GM19193 (cell line): Measurements from ENCODE around the gene TRMT44.

Source experiments
- POLR2A ChIP-seq: IDR thresholded peaks from 4 replicates; pipeline ENCODE4 v1.6.1; 2011; ENCODE audit not compliant: insufficient read depth, insufficient read length; ENCODE audit errors: extremely low read depth

TRMT44 gene, protein sequence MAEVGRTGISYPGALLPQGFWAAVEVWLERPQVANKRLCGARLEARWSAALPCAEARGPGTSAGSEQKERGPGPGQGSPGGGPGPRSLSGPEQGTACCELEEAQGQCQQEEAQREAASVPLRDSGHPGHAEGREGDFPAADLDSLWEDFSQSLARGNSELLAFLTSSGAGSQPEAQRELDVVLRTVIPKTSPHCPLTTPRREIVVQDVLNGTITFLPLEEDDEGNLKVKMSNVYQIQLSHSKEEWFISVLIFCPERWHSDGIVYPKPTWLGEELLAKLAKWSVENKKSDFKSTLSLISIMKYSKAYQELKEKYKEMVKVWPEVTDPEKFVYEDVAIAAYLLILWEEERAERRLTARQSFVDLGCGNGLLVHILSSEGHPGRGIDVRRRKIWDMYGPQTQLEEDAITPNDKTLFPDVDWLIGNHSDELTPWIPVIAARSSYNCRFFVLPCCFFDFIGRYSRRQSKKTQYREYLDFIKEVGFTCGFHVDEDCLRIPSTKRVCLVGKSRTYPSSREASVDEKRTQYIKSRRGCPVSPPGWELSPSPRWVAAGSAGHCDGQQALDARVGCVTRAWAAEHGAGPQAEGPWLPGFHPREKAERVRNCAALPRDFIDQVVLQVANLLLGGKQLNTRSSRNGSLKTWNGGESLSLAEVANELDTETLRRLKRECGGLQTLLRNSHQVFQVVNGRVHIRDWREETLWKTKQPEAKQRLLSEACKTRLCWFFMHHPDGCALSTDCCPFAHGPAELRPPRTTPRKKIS

DNA sequence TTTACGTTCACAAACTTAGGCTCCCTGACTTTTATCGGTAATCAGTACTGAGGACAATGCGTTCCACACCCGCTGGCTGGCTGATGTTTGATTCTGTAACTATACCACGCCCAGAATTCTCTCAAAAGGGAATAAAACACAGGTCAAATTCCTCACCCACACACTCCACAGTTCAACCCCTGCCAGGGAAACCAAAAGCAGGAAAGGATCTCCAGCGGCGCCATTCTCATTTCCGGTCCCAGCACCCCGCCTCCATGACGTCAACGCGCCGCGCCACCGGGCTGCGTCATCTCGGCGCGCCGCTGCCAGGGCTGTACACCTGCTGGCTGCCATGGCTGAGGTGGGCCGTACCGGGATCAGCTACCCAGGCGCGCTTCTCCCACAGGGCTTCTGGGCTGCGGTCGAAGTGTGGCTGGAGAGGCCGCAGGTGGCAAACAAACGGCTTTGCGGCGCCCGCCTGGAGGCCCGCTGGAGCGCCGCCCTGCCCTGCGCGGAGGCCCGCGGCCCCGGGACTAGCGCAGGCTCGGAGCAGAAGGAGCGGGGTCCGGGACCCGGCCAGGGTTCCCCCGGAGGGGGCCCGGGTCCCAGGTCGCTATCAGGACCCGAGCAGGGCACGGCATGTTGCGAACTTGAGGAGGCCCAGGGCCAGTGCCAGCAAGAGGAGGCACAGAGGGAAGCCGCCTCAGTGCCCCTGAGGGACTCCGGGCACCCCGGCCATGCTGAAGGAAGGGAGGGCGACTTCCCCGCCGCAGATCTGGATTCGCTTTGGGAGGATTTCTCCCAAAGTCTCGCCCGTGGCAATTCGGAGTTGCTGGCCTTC is at the start of gene TRMT44, which contains the start of gene ACOX3:
Gene TRMT44, plus strand, starts transcription at position 286 of the 820 bp plus-strand sequence. Its CDS starts 46 bp downstream, at position 332.
Gene ACOX3, minus strand, starts transcription at position 232 of the 820 bp plus-strand sequence. CDS start 24,202 bp downstream, outside the sequence.
- TF ChIP-seq POLR2A = no peak

DNA sequence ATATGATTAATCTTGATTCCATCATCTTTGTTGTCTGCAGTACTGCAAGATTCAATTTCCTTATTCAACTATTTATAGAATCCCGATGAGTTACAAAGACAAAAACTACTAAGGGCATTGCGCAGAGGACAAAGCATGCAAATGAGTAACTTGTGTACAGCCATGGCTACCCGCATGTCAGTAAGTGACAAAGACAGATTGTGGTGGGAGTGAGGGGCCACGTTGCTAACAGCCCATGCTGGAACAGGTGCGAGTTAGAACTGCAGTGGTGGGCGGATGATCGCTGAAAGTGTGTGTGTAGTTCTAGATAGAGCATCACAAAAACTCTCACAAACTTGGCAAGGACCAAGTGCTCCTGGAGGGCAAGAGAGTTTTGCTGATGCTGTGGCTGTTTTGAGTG is 49.5 kb upstream of the TRMT44 start:
- TF ChIP-seq POLR2A = no peak

DNA sequence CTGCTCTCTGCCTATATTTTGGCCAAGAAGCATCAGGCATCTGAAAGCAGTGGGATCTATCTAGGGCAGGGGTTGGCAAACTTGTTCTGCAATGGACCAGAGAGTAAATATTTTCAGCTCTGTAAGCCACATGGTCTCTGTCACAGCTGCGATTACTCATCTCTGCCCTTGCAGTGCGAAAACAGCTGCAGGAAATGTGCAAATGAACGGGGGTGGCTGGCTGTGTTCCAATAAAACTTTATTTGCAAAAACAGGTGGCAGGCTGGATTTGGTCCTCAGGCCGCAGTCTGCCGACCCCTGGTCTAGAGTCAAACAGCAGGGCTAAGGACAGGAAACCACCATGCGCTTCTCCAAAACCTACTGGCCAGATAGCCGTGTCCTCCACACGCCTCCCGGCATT is 48.6 kb upstream of the TRMT44 start:
- TF ChIP-seq POLR2A = no peak

DNA sequence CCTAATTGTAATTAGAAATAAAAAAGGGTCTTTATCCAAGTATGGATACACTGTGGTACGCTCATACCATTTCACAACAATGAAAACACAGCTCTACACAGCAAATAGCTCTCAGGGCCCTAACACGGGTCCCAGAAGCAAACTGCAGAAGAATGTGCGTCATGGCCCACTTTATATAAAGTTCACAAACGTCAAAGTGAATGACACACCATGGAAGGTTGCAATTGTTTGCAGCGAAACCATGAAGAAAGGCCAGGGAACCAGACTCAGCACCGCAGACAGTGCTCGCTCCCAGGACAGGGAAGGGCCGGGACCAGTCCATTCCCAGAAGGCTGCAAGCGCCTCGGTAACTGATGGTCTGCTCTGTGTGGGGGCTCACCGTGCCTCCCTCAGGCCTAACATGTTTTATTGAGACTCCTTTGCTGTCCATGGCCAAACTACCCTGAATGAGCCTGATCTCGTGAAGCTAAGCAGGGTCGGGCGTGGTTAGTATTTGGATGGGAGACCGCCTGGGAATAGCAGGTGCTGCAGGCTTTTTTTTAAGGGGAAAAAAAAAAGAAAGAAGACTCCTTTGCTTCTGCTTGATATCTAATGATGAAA is 47.9 kb upstream of the TRMT44 start:
- no peak for TF ChIP-seq POLR2A

DNA sequence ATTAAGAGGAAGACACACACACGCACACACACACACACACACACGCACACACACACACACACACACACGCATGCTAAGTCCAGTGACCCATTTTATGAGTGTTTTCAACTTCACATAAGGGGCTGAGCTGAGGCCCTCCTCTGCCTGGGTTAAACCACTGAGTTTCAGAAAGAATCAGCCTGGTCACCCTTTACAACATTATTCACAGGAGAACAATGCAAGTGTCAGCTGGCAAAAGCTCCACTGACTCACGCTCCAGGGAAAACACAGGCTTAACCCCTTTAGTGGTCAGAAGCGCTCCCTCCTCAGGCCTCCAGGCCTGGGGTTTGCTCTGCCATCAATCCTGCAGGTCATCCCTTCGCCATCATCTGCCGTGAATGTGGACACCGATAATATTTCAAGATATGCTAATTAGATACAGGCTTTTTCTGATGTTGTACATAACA is 47.0 kb upstream of the TRMT44 start:
- no peak for TF ChIP-seq POLR2A

DNA sequence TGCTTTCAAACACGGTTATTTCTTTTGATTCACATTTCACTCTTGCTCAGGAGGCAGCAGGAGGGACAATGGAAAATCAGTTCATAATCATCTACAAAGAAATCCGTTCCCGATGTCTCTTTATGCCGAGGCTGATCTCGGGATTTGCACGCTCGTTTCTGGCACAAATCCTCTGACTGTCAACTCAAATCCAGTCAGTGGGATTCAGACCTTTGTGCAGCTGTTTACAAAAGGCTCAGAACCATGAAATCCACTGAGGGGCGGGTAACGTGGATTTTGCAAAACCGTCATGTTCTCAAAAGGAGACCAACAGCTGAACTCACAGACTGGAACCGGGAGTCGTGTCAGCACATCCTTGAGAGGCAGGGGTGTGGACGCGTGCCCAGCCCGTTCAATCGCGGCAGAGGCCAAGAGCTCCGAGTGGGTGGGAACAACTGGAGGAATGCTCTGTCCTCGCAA is 46.5 kb upstream of the TRMT44 start:
- no peak for TF ChIP-seq POLR2A

DNA sequence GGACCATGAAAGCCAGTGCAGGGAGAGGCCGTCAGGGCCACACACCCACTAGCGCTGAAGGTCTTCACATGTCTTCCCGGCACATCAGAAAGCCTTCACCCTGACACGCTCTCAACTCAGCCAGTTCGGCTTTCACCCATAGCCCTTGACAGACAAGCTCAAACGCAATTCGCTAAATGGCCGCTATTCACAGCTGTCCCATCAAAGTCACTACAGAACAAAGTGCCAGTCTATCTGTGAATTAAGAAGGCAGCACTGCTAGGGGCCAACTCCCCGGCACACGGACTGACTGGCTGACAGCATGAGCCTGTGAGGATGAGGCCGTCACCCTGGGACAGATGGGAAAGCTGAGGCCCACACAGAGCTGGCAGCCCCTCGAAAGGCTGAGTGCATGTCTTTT is 45.8 kb upstream of the TRMT44 start:
- TF ChIP-seq POLR2A = no peak

DNA sequence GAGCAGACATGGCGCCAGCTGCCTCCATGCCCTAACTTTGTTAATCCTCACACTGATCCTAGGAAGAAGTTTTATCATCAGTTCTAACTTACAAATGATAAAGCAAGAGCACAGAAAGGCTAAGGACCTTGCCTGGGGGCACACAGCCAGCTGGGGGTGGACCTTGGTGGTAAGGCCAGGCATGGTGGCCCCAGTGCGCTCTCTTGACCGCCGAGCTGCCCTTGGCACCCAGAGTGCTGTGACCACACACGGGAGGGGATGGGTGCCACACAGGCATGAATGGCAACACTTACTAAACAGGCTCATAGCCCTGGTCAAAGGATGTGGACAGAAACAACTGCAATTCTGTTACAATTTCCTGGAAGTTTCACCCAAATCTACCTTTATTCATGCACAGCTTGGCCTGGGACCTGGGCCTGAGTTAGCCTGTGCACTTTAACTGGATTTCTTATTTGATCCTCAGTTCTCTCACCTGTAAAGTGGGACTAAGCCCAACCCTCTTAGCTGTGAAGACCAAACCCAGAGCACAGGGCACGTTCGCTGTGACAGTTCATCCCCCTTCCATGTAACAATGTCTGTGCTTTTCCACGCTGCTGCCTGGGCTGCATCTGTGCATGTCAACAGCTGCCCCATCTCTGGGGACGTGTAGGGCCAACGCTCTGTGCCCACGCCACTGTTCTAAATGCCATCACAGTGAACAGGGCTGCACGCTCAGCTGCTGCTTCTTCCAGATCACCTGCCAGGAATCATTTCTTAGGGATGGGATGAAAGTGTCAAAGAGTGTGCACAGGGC is 44.9 kb upstream of the TRMT44 start:
- no peak for TF ChIP-seq POLR2A

DNA sequence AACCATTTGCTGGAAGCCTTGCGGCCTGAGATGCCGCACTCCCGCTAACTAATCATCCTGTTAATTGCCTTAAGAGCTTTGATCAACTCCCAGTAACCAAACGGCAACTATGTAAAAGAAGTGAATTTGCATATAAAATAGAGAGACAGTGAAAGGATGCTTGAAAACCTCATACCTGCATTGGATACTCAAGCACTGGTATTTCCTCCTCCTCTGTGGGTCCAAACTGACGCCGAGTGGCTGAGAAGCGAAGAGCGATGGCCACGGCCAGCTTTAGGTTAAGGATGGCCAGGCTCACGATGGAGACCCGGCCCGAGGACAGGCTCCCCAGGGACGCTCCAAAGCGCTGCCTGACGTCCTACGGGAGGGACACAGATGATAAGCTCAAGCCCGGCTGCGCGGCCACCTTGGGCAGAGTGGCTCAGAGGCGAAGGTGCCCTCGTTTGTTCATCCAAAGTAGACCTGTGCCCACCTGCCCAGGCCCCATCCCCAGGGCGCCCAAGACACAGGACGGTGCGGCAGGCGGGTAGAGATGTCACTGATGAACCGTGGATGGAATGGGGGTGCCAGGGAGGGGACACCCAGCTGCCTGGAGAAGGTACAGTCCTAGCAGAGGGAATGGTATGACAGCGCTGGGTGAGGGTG is 43.7 kb upstream of the TRMT44 start:
- TF ChIP-seq POLR2A = no peak

DNA sequence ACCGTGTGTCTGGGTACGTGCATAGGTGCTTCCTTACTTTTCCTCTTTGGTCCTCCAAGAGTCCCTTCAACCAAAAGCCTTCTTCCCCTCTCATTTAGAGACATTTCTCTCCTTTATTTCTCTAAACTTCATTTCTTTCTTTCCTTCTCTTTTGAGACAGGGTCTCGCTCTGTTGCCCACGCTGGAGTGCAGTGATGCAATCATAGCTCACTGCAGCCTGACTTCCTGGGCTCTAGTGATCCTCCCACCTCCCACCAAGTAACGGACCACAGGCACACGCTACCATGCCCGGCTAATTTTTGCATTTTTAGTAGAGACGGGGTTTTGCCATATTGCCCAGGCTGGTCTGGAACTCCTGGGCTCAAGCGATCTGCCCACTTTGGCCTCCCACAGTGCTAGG is 42.2 kb upstream of the TRMT44 start:
- no peak for TF ChIP-seq POLR2A

DNA sequence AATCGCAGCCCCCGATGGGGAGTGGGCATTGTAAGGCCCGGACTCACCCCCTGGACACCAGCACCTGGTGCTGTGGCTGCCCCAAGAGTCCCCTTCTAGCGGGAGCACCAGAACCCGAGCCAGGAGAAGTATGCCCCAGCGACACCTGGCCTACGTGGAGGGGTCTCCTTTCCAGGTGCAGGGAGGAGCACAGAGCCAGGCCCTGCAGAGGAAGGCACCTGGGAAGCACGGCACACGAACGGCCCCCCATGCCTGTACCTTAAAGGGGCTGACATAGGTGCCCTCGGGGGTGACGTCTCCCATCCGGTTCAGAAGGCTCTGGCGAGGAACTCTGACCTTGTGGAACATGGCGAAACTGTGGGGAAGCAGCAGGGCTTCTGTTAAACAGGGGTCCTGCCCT is 41.3 kb upstream of the TRMT44 start:
- TF ChIP-seq POLR2A = no peak

DNA sequence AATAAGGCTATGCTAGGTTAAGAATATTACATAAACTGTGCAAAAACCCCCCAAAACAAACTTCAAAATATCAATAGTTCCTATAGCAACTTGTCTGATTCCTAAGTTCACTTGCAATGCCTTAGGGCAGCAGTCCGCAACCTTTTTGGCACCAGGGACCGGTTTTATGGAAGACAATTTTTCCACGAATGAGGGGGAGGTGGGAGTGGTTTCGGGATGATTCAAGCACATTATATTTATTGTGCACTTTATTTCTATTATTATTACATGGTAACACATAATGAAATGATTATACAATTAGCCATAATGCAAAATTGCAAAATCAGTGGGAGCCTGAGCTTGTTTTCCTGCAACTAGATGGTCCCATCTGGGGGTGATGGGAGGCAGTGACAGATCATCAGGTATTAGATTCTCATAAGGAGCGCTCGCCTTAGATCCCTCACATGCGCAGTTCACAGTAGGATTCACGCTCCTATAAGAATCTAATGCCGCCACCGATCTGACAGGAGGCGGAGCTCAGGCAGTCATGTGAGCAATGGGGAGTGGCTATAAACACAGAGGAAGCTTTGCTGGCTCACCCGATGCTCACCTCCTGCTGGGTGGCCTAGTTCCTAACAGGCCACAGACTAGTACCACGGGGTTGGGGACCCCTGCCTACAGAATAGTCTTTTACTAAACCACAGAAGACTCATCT is 39.8 kb upstream of the TRMT44 start:
- TF ChIP-seq POLR2A = no peak

DNA sequence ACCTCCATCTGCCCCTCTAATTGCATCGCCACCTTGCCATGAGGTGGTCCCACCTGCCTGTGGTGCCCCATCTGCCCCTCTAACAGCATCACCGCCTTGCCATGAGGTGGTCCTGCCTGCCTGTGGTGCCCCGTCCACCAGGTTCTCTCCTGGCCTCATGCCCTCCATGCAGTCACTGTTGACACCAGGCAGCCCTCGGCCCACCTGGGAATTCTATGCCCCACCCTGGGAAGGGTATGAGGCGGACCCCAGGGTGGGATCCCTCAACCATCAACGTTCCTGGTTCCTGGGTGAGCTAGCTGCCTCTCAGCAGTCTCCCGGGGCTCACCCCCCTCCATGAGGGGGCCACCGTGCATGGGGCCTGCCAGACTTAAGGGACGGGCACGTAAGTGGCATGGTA is 38.9 kb upstream of the TRMT44 start:
- no peak for TF ChIP-seq POLR2A
